ENCODE data around the gene CENPH. TPM values are rescaled to one million over a fixed set of nuclear protein-coding genes. Genes with fewer than 3 reads are reported as not detected.

CENPH gene
- total RNA-seq, 1 experiment from 2014 or later = 79.0 TPM

DNA sequence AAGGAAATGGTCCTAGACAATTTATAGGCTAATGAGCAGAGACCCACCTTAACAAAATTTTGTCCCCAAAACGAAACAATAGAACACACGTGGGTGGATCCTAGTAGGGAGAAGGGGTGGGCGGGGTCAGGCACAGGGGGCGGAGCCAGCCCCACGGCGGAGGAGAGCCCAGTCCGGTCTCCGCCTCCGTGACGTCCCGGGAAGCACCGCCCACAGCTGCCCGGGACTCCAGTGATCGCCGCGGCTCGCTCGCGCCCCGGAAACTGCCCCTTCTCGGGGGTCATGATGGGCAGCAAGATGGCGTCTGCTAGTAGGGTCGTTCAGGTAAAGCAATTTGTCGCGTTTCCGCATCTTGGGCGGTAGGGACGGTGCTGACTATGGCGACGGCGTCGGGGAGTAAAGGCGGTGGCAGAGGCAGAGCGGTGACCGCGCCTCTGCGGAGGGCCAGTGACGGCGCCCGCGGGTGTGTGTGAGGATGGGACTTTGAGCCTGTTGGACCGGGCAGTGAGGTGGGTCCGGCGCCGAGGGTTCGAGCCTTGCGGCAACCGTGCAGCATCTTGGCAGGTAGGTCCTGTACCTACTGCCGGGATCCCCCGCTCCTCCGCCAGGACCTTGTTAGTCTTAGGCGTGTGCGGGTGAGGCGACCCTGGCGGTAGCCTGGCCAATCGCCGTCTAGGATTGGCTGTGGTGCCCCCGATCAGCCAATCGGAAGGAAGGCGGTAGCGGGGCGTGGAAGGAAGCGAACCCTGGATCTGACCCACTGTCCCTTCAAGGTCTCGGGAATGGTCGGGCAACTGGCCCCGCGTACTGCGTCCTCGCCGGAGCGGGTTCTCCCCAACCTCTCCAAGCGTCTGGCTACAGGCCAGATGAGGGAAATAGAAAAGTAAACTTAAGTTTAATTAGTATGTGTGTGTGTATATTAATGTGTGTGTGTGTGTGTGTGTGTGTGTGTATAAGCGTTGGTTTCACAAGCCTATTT, 28.5 kb downstream of the CENPH start (continued):
- TF ChIP-seq MYBL2 (CRISPR knock-in tag; IDR thresholded peaks at IDR 0.05) (peak; percentile 50; the same call in 1 of the 2 replicates), RORB (CRISPR knock-in tag; IDR thresholded peaks at IDR 0.05) (no peak), ATF1 (CRISPR knock-in tag; IDR thresholded peaks at IDR 0.05) (peak; percentile 40; the same call in 1 of the 2 replicates), ESRRA (CRISPR knock-in tag; IDR thresholded peaks at IDR 0.05; ENCODE audit: borderline replicate concordance) (no peak), EMX1 (CRISPR knock-in tag; IDR thresholded peaks at IDR 0.05) (no peak; the same call in 1 of the 2 replicates), OVOL2 (CRISPR knock-in tag; IDR thresholded peaks at IDR 0.05; ENCODE audit: borderline replicate concordance) (no peak), GABPB1 (CRISPR knock-in tag; IDR thresholded peaks at IDR 0.05) (peak; percentile 64; the same call in 1 of the 2 replicates), ZNF317 (CRISPR knock-in tag; IDR thresholded peaks at IDR 0.05; ENCODE audit: borderline replicate concordance, low read depth) (no peak), HMGA2 (CRISPR knock-in tag; IDR thresholded peaks at IDR 0.05) (0 out of 2 replicates have a peak, but pooled peaks have one; percentile 7), GTF2I (CRISPR knock-in tag; conservative IDR thresholded peaks at IDR 0.05) (no peak), NFATC4 (CRISPR knock-in tag; IDR thresholded peaks at IDR 0.05) (peak; percentile 40; the same call in 1 of the 2 replicates), ZNF138 (CRISPR knock-in tag; conservative IDR thresholded peaks at IDR 0.05) (no peak), ZNF219 (CRISPR knock-in tag; IDR thresholded peaks at IDR 0.05; ENCODE audit: borderline replicate concordance) (no peak), NR3C1 (CRISPR knock-in tag; conservative IDR thresholded peaks at IDR 0.05; ENCODE audit: low read depth) (no peak), IRF2 (CRISPR knock-in tag; IDR thresholded peaks at IDR 0.05; ENCODE audit: borderline replicate concordance, low read depth) (no peak; the same call in 1 of the 2 replicates), NR2C2 (CRISPR knock-in tag; IDR thresholded peaks at IDR 0.05) (no peak), ZBTB21 (CRISPR knock-in tag; IDR thresholded peaks at IDR 0.05; ENCODE audit: borderline replicate concordance) (peak; percentile 84; the same call in 1 of the 2 replicates), NFE2L1 (CRISPR knock-in tag; IDR thresholded peaks at IDR 0.05) (no peak)
- TF ChIP-seq, protein P1, sequence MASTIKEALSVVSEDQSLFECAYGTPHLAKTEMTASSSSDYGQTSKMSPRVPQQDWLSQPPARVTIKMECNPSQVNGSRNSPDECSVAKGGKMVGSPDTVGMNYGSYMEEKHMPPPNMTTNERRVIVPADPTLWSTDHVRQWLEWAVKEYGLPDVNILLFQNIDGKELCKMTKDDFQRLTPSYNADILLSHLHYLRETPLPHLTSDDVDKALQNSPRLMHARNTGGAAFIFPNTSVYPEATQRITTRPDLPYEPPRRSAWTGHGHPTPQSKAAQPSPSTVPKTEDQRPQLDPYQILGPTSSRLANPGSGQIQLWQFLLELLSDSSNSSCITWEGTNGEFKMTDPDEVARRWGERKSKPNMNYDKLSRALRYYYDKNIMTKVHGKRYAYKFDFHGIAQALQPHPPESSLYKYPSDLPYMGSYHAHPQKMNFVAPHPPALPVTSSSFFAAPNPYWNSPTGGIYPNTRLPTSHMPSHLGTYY (CRISPR knock-in tag; IDR thresholded peaks at IDR 0.05) = no peak
- TF ChIP-seq, protein P2, sequence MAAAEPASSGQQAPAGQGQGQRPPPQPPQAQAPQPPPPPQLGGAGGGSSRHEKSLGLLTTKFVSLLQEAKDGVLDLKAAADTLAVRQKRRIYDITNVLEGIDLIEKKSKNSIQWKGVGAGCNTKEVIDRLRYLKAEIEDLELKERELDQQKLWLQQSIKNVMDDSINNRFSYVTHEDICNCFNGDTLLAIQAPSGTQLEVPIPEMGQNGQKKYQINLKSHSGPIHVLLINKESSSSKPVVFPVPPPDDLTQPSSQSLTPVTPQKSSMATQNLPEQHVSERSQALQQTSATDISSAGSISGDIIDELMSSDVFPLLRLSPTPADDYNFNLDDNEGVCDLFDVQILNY (CRISPR knock-in tag; IDR thresholded peaks at IDR 0.05) = peak; percentile 60
- TF ChIP-seq, protein P3, sequence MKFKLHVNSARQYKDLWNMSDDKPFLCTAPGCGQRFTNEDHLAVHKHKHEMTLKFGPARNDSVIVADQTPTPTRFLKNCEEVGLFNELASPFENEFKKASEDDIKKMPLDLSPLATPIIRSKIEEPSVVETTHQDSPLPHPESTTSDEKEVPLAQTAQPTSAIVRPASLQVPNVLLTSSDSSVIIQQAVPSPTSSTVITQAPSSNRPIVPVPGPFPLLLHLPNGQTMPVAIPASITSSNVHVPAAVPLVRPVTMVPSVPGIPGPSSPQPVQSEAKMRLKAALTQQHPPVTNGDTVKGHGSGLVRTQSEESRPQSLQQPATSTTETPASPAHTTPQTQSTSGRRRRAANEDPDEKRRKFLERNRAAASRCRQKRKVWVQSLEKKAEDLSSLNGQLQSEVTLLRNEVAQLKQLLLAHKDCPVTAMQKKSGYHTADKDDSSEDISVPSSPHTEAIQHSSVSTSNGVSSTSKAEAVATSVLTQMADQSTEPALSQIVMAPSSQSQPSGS (CRISPR knock-in tag; IDR thresholded peaks at IDR 0.05; ENCODE audit: borderline replicate concordance, low read depth) = no peak
- TF ChIP-seq, protein P4, sequence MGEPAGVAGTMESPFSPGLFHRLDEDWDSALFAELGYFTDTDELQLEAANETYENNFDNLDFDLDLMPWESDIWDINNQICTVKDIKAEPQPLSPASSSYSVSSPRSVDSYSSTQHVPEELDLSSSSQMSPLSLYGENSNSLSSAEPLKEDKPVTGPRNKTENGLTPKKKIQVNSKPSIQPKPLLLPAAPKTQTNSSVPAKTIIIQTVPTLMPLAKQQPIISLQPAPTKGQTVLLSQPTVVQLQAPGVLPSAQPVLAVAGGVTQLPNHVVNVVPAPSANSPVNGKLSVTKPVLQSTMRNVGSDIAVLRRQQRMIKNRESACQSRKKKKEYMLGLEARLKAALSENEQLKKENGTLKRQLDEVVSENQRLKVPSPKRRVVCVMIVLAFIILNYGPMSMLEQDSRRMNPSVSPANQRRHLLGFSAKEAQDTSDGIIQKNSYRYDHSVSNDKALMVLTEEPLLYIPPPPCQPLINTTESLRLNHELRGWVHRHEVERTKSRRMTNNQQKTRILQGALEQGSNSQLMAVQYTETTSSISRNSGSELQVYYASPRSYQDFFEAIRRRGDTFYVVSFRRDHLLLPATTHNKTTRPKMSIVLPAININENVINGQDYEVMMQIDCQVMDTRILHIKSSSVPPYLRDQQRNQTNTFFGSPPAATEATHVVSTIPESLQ (CRISPR knock-in tag; IDR thresholded peaks at IDR 0.05) = no peak
- TF ChIP-seq, protein P5, sequence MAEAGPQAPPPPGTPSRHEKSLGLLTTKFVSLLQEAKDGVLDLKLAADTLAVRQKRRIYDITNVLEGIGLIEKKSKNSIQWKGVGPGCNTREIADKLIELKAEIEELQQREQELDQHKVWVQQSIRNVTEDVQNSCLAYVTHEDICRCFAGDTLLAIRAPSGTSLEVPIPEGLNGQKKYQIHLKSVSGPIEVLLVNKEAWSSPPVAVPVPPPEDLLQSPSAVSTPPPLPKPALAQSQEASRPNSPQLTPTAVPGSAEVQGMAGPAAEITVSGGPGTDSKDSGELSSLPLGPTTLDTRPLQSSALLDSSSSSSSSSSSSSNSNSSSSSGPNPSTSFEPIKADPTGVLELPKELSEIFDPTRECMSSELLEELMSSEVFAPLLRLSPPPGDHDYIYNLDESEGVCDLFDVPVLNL (CRISPR knock-in tag; IDR thresholded peaks at IDR 0.05; ENCODE audit: borderline replicate concordance, low read depth) = no peak
- TF ChIP-seq, protein P6, sequence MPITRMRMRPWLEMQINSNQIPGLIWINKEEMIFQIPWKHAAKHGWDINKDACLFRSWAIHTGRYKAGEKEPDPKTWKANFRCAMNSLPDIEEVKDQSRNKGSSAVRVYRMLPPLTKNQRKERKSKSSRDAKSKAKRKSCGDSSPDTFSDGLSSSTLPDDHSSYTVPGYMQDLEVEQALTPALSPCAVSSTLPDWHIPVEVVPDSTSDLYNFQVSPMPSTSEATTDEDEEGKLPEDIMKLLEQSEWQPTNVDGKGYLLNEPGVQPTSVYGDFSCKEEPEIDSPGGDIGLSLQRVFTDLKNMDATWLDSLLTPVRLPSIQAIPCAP (CRISPR knock-in tag; IDR thresholded peaks at IDR 0.05) = no peak
- TF ChIP-seq, protein P7, sequence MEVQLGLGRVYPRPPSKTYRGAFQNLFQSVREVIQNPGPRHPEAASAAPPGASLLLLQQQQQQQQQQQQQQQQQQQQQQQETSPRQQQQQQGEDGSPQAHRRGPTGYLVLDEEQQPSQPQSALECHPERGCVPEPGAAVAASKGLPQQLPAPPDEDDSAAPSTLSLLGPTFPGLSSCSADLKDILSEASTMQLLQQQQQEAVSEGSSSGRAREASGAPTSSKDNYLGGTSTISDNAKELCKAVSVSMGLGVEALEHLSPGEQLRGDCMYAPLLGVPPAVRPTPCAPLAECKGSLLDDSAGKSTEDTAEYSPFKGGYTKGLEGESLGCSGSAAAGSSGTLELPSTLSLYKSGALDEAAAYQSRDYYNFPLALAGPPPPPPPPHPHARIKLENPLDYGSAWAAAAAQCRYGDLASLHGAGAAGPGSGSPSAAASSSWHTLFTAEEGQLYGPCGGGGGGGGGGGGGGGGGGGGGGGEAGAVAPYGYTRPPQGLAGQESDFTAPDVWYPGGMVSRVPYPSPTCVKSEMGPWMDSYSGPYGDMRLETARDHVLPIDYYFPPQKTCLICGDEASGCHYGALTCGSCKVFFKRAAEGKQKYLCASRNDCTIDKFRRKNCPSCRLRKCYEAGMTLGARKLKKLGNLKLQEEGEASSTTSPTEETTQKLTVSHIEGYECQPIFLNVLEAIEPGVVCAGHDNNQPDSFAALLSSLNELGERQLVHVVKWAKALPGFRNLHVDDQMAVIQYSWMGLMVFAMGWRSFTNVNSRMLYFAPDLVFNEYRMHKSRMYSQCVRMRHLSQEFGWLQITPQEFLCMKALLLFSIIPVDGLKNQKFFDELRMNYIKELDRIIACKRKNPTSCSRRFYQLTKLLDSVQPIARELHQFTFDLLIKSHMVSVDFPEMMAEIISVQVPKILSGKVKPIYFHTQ (CRISPR knock-in tag; IDR thresholded peaks at IDR 0.05) = peak; percentile 62; the same call in 1 of the 2 replicates
- TF ChIP-seq, protein P8, sequence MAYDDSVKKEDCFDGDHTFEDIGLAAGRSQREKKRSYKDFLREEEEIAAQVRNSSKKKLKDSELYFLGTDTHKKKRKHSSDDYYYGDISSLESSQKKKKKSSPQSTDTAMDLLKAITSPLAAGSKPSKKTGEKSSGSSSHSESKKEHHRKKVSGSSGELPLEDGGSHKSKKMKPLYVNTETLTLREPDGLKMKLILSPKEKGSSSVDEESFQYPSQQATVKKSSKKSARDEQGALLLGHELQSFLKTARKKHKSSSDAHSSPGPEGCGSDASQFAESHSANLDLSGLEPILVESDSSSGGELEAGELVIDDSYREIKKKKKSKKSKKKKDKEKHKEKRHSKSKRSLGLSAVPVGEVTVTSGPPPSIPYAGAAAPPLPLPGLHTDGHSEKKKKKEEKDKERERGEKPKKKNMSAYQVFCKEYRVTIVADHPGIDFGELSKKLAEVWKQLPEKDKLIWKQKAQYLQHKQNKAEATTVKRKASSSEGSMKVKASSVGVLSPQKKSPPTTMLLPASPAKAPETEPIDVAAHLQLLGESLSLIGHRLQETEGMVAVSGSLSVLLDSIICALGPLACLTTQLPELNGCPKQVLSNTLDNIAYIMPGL (CRISPR knock-in tag; IDR thresholded peaks at IDR 0.05) = no peak

All from WTC11 (cell line).